ENCODE data around the gene FASLG.

- no peak for TF ChIP-seq CTCF (IDR thresholded peaks at IDR 0.05)
- no peak for TF ChIP-seq POLR2A (IDR thresholded peaks at IDR 0.05)
Measured at GRCh38 chr1:172628401-172628800, 30.5 kb upstream of the FASLG start.
